SW 1271 (cell line): ENCODE measurements around the gene GABBR2.

Experiments
- DNase-seq, 2 experiments: peaks; one replicate each; lab custom pipeline; 2025; lab: John Stamatoyannopoulos, UW

The GABBR2 gene

GRCh38 chr9:98720402-98720801 lies 11.7 kb upstream of the GABBR2 start:
- no peak for DNase-seq

- no peak for DNase-seq
These were observed 10.3 kb upstream of the GABBR2 start for GRCh38 chr9:98719055-98719454.

- DNase-seq: no peak
These were observed 6.1 kb upstream of the GABBR2 start for GRCh38 chr9:98714833-98715232.

GRCh38 chr9:98712987-98713386 lies 4.3 kb upstream of the GABBR2 start:
- no peak for DNase-seq

- DNase-seq: peak in 1 of 2 experiments; percentile 17
These were observed 1.5 kb upstream of the GABBR2 start for GRCh38 chr9:98709968-98710965.

- no peak for DNase-seq
These were observed 417 bp downstream of the GABBR2 start for GRCh38 chr9:98708103-98708932.

GRCh38 chr9:98707166-98708102 lies 1.3 kb downstream of the GABBR2 start:
- DNase-seq: peak in 1 of 2 experiments; percentile 39

- no peak for DNase-seq
These were observed 2.0 kb downstream of the GABBR2 start for GRCh38 chr9:98706651-98707165.

- DNase-seq: no peak
These were observed 5.8 kb downstream of the GABBR2 start for GRCh38 chr9:98702835-98703380.

GRCh38 chr9:98702340-98702739 lies 6.4 kb downstream of the GABBR2 start:
- DNase-seq: no peak

- no peak for DNase-seq
These were observed 7.2 kb downstream of the GABBR2 start for GRCh38 chr9:98701576-98701975.

GRCh38 chr9:98700801-98701200 lies 7.9 kb downstream of the GABBR2 start:
- DNase-seq: no peak

GRCh38 chr9:98698856-98699255 lies 9.9 kb downstream of the GABBR2 start:
- DNase-seq: no peak

GRCh38 chr9:98694943-98695342 lies 13.8 kb downstream of the GABBR2 start:
- DNase-seq: no peak

- no peak for DNase-seq
These were observed 16.3 kb downstream of the GABBR2 start for GRCh38 chr9:98692392-98692791.

- no peak for DNase-seq
These were observed 16.8 kb downstream of the GABBR2 start for GRCh38 chr9:98691890-98692289.

GRCh38 chr9:98690686-98691085 lies 18.0 kb downstream of the GABBR2 start:
- DNase-seq: no peak

GRCh38 chr9:98688710-98689495 lies 19.8 kb downstream of the GABBR2 start:
- DNase-seq: no peak

GRCh38 chr9:98687911-98688310 lies 20.8 kb downstream of the GABBR2 start:
- no peak for DNase-seq
